ENCODE measurements around the gene TNN.
A peak's percentile ranks its signal among the peaks of the same experiment; 100 is the strongest.
"Not testable (repeated sequence)": the region's sequence is repeated elsewhere in the genome, so short reads cannot be mapped to it uniquely, and the experiment has no call there.

TNN gene

DNA sequence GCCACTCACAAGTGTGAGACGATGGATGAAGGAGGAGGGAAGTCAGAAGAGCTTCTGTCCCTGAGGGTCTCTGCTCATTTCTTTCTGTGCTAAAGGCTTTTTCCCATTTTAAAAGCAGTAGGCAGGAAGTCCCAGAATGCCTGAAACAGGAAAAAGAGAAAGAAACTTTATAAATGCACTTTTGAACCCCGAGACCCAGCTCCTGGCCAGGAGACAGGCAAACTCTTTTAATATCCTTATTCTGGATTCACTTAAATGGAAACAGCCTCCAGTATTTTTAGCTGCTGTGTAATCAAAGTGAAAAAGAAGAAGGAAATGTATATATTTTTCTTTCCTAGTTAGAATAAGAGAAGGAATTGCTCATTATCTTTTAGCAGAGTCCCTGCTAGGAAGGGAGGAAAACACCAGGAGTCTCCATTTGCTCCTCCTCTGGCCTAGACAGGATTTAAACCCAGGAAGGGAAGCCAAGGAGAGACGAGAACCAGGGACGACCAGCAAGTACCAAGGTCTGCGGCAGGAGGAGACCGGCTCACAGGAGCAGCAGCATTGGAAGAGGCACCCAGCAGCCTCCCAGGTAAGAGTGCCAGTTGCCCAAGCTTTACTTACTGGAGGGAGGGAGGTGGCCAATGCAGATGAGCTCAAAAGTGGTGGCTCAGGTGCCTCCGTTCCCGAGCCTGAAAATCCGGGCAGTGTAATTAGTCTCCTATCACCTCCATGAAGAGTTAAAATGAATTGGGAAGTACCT lies at the start of gene TNN:
TNN (plus strand) TSS at position 472 of the 745 bp plus-strand sequence. CDS start 9,586 bp downstream, outside the sequence.
- DNase-seq (ENCODE audit: low read depth in 2 of 2) = no peak

- no peak for DNase-seq (ENCODE audit: low read depth in 2 of 2)
Observed at GRCh38 chr1:175019524-175019923, 48.1 kb upstream of the TNN start.

GRCh38 chr1:175023043-175023921 lies 44.4 kb upstream of the TNN start, which contains the start of gene MRPS14:
Gene MRPS14 (minus strand): TSS chr1:175023425. CDS start chr1:175023408, 17 bp downstream.
- peak; percentile 94 to 97 for DNase-seq (ENCODE audit: low read depth in 2 of 2)

DNA sequence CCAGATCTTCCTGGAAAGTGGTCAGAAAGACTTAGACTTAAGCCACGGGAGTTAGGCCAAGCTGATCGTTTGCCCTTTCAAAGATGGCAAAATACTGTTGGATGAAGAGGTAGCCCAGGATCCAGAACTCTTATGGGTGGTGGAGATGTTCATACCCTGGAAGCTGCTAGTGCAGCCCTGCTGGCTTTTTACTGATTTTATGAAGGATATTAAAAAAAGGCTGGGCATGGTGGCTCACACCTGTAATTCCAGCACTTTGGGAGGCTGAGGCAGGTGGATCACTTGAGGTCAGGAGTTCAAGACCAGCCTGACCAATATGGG lies 43.8 kb upstream of the TNN start:
- DNase-seq (ENCODE audit: low read depth in 2 of 2) = not testable (repeated sequence)

GRCh38 chr1:175024773-175025172 lies 42.9 kb upstream of the TNN start:
- no peak for DNase-seq (ENCODE audit: low read depth in 2 of 2)

DNA sequence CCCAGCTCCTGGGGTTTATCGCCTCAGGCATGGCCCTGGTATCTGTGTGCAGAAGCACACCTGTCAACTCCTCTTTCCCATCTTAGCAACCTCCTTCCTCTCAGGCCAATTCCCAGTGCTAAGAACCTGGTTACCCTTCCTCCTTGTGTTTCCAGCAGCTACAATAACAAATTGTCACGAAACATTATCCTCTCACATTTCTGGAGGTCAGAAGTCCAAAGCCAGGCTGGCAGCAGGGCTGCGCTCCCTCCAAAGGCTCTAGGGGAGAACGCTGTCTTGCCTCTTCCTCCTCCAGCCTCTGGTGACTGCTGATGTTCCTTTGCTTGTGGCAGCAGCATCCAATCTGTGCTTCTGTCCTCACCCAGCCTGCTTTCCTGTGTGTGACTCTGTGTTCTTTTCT lies 33.7 kb upstream of the TNN start:
- no peak for DNase-seq (ENCODE audit: low read depth in 2 of 2)

DNA sequence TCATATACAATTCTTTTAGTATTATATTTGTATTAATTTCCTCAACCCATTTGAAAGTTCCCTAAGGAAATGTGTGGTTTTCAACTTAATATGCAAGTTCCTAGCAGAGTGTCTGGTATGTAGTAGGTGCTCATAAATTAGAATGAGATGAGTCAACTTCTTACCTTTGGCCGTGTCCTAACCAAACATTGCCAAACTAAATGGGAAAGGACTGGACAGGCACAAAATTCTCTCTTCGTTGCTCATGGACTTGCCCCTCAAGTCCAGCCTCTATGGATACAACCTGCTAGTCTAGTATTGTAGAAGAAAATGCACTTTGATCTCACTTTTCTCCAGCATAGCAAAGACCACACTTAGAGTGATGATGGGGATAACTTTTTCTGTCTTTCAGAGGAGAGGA lies 32.9 kb upstream of the TNN start:
- DNase-seq (ENCODE audit: low read depth in 2 of 2) = no peak

GRCh38 chr1:175035865-175036264 lies 31.8 kb upstream of the TNN start:
- no peak for DNase-seq (ENCODE audit: low read depth in 2 of 2)

DNA sequence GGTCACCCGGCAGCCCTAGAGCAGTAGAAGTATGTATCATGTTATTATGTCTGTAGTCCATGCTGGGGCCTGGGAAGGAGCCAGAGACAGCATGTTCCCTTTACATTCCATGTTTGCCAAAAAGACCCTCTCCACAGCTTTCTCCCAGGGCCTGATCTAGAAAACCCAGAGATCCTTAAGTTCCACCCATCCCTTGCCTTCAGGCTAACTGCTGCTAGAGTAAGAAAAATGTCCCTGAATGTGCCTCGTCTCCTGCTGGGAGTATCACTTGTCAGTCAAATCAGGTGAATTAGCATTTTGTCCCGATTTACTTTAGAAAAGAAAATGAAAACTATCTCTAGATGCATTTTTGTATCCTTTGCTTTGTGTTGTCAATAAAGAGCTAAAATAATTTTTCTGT lies 31.2 kb upstream of the TNN start:
- DNase-seq (ENCODE audit: low read depth in 2 of 2) = no peak

- no peak for DNase-seq (ENCODE audit: low read depth in 2 of 2)
Observed at GRCh38 chr1:175037416-175037815, 30.2 kb upstream of the TNN start.

- no peak for DNase-seq (ENCODE audit: low read depth in 2 of 2)
Observed at GRCh38 chr1:175040324-175040879, 27.2 kb upstream of the TNN start.

DNA sequence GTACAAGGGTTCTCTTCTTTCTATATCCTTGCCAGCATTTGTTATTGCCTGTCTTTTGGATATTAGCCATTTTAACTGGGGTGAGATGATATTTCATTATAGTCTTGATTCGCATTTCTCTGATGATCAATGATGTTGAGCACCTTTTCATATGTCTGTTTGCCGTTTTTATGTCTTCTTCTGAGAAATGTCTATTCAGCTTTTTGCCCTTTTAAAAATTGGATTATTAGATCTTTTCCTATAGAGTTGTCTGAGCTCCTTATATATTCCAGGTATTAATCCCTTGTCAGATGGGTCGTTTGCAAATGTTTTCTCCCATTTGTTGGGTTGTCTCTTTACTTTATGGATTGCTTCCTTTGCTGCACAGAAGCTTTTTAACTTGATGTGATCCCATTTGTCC lies 25.0 kb upstream of the TNN start:
- DNase-seq (ENCODE audit: low read depth in 2 of 2) = no peak

- no peak for DNase-seq (ENCODE audit: low read depth in 2 of 2)
Observed at GRCh38 chr1:175043824-175044223, 23.8 kb upstream of the TNN start.

GRCh38 chr1:175044591-175044990 lies 23.0 kb upstream of the TNN start:
- DNase-seq (ENCODE audit: low read depth in 2 of 2) = not testable (repeated sequence)

DNA sequence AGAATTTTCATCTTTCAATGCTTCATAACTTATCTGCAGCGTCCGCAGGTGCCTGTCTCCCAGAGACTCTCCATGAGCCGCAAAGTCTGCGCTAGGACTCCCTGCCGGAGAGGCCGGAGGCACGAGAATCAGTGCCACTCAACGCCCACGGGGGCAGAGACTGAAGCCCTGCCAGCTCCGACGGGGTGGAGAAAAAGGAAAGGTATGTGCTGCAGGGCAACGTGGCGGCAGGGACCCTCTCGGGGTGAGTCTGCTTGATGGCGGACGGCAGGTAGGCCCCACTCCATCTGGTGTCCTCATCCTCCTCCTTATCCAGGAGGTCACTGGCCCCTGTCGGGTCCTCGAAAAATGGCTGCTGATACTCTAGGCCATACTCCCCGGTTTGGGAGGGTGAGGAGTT lies 22.5 kb upstream of the TNN start:
- no peak for DNase-seq (ENCODE audit: low read depth in 2 of 2)

GRCh38 chr1:175045519-175045918 lies 22.1 kb upstream of the TNN start:
- no peak for DNase-seq (ENCODE audit: low read depth in 2 of 2)

GRCh38 chr1:175050992-175051391 lies 16.6 kb upstream of the TNN start:
- no peak for DNase-seq (ENCODE audit: low read depth in 2 of 2)

GRCh38 chr1:175054736-175055135 lies 12.9 kb upstream of the TNN start:
- DNase-seq (ENCODE audit: low read depth in 2 of 2) = no peak

DNA sequence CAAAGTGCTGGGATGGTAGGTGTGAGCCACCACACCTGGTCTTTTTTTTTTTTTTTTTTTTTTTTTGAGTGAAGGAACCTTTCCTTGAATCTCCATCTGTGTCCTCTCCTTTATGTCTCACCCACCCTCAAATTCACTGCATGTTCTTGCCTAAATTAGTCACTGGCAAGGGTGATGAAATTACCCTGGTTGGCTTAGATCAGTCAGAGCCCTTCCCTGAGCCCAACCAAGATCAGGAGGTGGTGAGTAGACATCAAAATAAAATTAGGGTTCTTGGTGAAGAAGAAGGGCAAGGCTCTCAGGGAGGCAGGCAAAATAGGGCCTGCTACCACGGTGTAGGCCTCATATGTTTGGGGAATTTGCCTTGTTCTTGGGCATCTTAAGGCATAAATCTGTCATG lies 5.3 kb upstream of the TNN start:
- DNase-seq (ENCODE audit: low read depth in 2 of 2) = no peak

DNA sequence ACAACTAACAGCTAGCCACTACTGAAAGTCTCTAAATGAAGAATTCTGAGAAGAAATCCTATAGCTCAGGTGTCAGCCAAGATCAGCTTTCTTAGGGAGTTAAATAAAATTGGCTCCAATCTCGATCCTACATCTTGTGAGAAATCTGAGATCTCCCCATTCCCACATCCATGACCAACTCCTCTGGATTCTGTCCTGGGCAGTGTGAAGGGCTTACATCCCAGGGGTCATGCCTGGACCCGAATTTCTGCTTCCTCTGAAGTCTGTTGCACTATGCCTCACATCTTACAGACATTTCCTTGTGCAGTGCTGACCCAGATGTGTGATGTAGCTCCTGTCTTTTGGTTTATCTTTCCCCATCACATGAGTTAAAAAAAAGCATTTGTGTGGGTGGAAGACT lies 4.8 kb upstream of the TNN start:
- no peak for DNase-seq (ENCODE audit: low read depth in 2 of 2)

GRCh38 chr1:175070818-175071217 lies 3.2 kb downstream of the TNN start:
- no peak for DNase-seq (ENCODE audit: low read depth in 2 of 2)

GRCh38 chr1:175071276-175071943 lies 3.8 kb downstream of the TNN start:
- DNase-seq (ENCODE audit: low read depth in 2 of 2) = no peak

Measured in stimulated activated CD8-positive, alpha-beta memory T cell treated with anti-CD3 and anti-CD28 coated beads, Interleukin-15, amount 100 ng/mL, for 4 hours (primary cell).